IPS DF 6.9 (cell line): ENCODE data around the gene KCNQ1OT1.

Source experiments
- DNase-seq: peaks from one replicate; pipeline ENCODE4 v3.0.0-alpha.2; 2013; ENCODE audit warnings: low read depth, low spot score
- H3K27ac ChIP-seq: one replicate; pipeline ENCODE4 v1.5.1; 2013; ENCODE audit warnings: low read length, control low read depth
- H3K27me3 ChIP-seq: 2 replicates; pipeline ENCODE4 v1.6.1; 2013; ENCODE audit warnings: mild to moderate bottlenecking, low read length; ENCODE audit not compliant: control insufficient read depth, insufficient read depth
- H3K36me3 ChIP-seq: 2 replicates; pipeline ENCODE4 v1.6.1; 2013; ENCODE audit warnings: low read length; ENCODE audit not compliant: control insufficient read depth, insufficient read depth
- H3K4me1 ChIP-seq: 2 replicates; pipeline ENCODE4 v1.6.1; 2013; ENCODE audit warnings: low read length; ENCODE audit not compliant: control insufficient read depth, insufficient read depth
- H3K4me3 ChIP-seq: 2 replicates; pipeline ENCODE4 v1.5.1; 2013; ENCODE audit warnings: mild to moderate bottlenecking, low read length
- H3K9me3 ChIP-seq: 2 replicates; pipeline ENCODE4 v1.6.1; 2013; ENCODE audit warnings: low read length, inconsistent platforms; ENCODE audit not compliant: control insufficient read depth, insufficient read depth
- WGBS: extraction: QIAGEN DNeasy Blood & Tissue Kit; methylation state at CpG from one replicate; pipeline ENCODE4 v1.1.7; 2013; ENCODE audit warnings: mixed read lengths, missing lambda C conversion rate; ENCODE audit not compliant: insufficient read length, insufficient coverage; 5-methylcytosine and 5-hydroxymethylcytosine counted together

Gene KCNQ1OT1

GRCh38 chr11:2631161-2631560 is 68.6 kb downstream of the KCNQ1OT1 start:
- Histone ChIP-seq H3K9me3 (peaks cover 2% of the 10 kb centered on the region), H3K27ac (no peak overlapping the region), H3K4me3 (no peak overlapping the region), H3K27me3 (0 out of 2 replicates have a peak, but pooled peaks cover 1% of the 10 kb centered on the region), H3K36me3 (no peaks in the 10 kb centered on the region), H3K4me1 (no peaks in the 10 kb centered on the region)
- WGBS = no CpG with 5 or more reads among the region's 1 CpG
- DNase-seq = no peak

- Histone ChIP-seq H3K4me3 (no peak overlapping the region), H3K27ac (no peak overlapping the region), H3K36me3 (no peaks in the 10 kb centered on the region), H3K4me1 (no peaks in the 10 kb centered on the region), H3K27me3 (0 out of 2 replicates have a peak, but pooled peaks cover 1% of the 10 kb centered on the region), H3K9me3 (peaks cover 2% of the 10 kb centered on the region)
- DNase-seq = no peak
- WGBS = no CpG with 5 or more reads among the region's 1 CpG
Observed at GRCh38 chr11:2630679-2631078, 69.1 kb downstream of the KCNQ1OT1 start.

- H3K4me3 ChIP-seq = no peak overlapping the region
- WGBS = no CpG with 5 or more reads among the region's 3 CpGs
- no peak overlapping the region for H3K27ac ChIP-seq
- H3K36me3 ChIP-seq = no peaks in the 10 kb centered on the region
- H3K27me3 ChIP-seq = peaks cover 6% of the 10 kb centered on the region
- H3K9me3 ChIP-seq = no peaks in the 10 kb centered on the region; the same call in 1 of the 2 replicates
- no peak for DNase-seq
- H3K4me1 ChIP-seq = no peaks in the 10 kb centered on the region
Observed at GRCh38 chr11:2625183-2625582, 74.6 kb downstream of the KCNQ1OT1 start.

GRCh38 chr11:2621894-2622293 is 77.9 kb downstream of the KCNQ1OT1 start:
- Histone ChIP-seq H3K9me3 (no peaks in the 10 kb centered on the region; the same call in 1 of the 2 replicates), H3K4me1 (no peaks in the 10 kb centered on the region), H3K27me3 (peaks cover 9% of the 10 kb centered on the region), H3K4me3 (no peak overlapping the region), H3K36me3 (no peaks in the 10 kb centered on the region), H3K27ac (no peak overlapping the region)
- no CpG with 5 or more reads among the region's 3 CpGs for WGBS
- DNase-seq = no peak

- H3K36me3 ChIP-seq = no peaks in the 10 kb centered on the region
- H3K9me3 ChIP-seq = no peaks in the 10 kb centered on the region
- DNase-seq = no peak
- H3K4me1 ChIP-seq = no peaks in the 10 kb centered on the region
- no peak overlapping the region for H3K4me3 ChIP-seq
- no CpG with 5 or more reads among the region's 4 CpGs for WGBS
- H3K27me3 ChIP-seq = peaks cover 15% of the 10 kb centered on the region; the same call in 1 of the 2 replicates
- no peak overlapping the region for H3K27ac ChIP-seq
Observed at GRCh38 chr11:2612884-2613571, 86.8 kb downstream of the KCNQ1OT1 start.

GRCh38 chr11:2609345-2609744 is 90.4 kb downstream of the KCNQ1OT1 start:
- DNase-seq = no peak
- no peak overlapping the region for H3K4me3 ChIP-seq
- no CpG with 5 or more reads among the region's 2 CpGs for WGBS
- no peaks in the 10 kb centered on the region for H3K9me3 ChIP-seq
- H3K4me1 ChIP-seq = no peaks in the 10 kb centered on the region
- H3K27ac ChIP-seq = no peak overlapping the region
- H3K36me3 ChIP-seq = no peaks in the 10 kb centered on the region
- H3K27me3 ChIP-seq = peaks cover 20% of the 10 kb centered on the region; the same call in 1 of the 2 replicates

GRCh38 chr11:2599561-2600189 is 100.1 kb downstream of the KCNQ1OT1 start:
- no peak overlapping the region for H3K27ac ChIP-seq
- peaks cover 2% of the 10 kb centered on the region for H3K9me3 ChIP-seq
- no CpG with 5 or more reads among the region's 8 CpGs for WGBS
- DNase-seq = no peak
- H3K27me3 ChIP-seq = peaks cover 20% of the 10 kb centered on the region
- H3K36me3 ChIP-seq = no peaks in the 10 kb centered on the region
- H3K4me3 ChIP-seq = no peak overlapping the region
- no peaks in the 10 kb centered on the region for H3K4me1 ChIP-seq

GRCh38 chr11:2595204-2595603 is 104.6 kb downstream of the KCNQ1OT1 start:
- Histone ChIP-seq H3K9me3 (peaks cover 2% of the 10 kb centered on the region), H3K27me3 (peaks cover 36% of the 10 kb centered on the region), H3K4me1 (no peaks in the 10 kb centered on the region; the same call in 1 of the 2 replicates), H3K36me3 (no peaks in the 10 kb centered on the region), H3K4me3 (no peak overlapping the region), H3K27ac (no peak overlapping the region)
- no CpG with 5 or more reads among the region's 3 CpGs for WGBS
- DNase-seq = no peak

GRCh38 chr11:2594267-2594666 is 105.5 kb downstream of the KCNQ1OT1 start:
- H3K9me3 ChIP-seq = peaks cover 2% of the 10 kb centered on the region
- no CpG with 5 or more reads among the region's 1 CpG for WGBS
- no peak overlapping the region for H3K4me3 ChIP-seq
- no peak for DNase-seq
- H3K27ac ChIP-seq = no peak overlapping the region
- H3K27me3 ChIP-seq = peaks cover 41% of the 10 kb centered on the region
- no peaks in the 10 kb centered on the region; the same call in 1 of the 2 replicates for H3K4me1 ChIP-seq
- H3K36me3 ChIP-seq = no peaks in the 10 kb centered on the region

GRCh38 chr11:2593393-2593950 is 106.3 kb downstream of the KCNQ1OT1 start:
- Histone ChIP-seq H3K9me3 (no peaks in the 10 kb centered on the region), H3K4me3 (no peak overlapping the region), H3K36me3 (no peaks in the 10 kb centered on the region), H3K27me3 (peaks cover 41% of the 10 kb centered on the region), H3K27ac (no peak overlapping the region), H3K4me1 (no peaks in the 10 kb centered on the region; the same call in 1 of the 2 replicates)
- WGBS = no CpG with 5 or more reads among the region's 15 CpGs
- DNase-seq = no peak
